ENCODE data around the gene KRT79.

DNA sequence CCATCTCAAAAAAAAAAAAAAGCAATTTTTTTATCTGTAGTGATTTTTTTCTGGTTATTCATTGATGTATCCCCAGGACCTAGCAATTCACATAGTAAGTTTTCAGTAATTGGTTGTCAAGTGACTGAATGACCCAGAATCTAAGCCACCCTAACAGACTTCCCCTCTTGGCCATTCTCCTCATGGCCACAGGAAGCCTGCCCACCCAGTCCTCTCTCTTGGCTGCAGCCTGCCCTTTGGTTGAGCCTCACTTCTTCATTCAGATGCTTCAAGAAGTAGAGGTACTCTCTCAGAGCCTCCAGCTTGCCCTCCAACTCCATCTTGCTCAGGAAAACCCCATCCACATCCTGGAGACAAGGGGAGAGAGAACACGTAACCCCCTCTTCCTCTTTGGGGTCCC is 11.8 kb upstream of the KRT79 start:
- TF ChIP-seq, protein P1, sequence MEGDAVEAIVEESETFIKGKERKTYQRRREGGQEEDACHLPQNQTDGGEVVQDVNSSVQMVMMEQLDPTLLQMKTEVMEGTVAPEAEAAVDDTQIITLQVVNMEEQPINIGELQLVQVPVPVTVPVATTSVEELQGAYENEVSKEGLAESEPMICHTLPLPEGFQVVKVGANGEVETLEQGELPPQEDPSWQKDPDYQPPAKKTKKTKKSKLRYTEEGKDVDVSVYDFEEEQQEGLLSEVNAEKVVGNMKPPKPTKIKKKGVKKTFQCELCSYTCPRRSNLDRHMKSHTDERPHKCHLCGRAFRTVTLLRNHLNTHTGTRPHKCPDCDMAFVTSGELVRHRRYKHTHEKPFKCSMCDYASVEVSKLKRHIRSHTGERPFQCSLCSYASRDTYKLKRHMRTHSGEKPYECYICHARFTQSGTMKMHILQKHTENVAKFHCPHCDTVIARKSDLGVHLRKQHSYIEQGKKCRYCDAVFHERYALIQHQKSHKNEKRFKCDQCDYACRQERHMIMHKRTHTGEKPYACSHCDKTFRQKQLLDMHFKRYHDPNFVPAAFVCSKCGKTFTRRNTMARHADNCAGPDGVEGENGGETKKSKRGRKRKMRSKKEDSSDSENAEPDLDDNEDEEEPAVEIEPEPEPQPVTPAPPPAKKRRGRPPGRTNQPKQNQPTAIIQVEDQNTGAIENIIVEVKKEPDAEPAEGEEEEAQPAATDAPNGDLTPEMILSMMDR (IDR thresholded peaks at IDR 0.05), result no peak
- TF ChIP-seq EP300 (IDR thresholded peaks at IDR 0.05) (no peak), POLR2A (IDR thresholded peaks at IDR 0.05) (no peak)
